ENCODE measurements around the gene TCIRG1.

TCIRG1 gene

DNA sequence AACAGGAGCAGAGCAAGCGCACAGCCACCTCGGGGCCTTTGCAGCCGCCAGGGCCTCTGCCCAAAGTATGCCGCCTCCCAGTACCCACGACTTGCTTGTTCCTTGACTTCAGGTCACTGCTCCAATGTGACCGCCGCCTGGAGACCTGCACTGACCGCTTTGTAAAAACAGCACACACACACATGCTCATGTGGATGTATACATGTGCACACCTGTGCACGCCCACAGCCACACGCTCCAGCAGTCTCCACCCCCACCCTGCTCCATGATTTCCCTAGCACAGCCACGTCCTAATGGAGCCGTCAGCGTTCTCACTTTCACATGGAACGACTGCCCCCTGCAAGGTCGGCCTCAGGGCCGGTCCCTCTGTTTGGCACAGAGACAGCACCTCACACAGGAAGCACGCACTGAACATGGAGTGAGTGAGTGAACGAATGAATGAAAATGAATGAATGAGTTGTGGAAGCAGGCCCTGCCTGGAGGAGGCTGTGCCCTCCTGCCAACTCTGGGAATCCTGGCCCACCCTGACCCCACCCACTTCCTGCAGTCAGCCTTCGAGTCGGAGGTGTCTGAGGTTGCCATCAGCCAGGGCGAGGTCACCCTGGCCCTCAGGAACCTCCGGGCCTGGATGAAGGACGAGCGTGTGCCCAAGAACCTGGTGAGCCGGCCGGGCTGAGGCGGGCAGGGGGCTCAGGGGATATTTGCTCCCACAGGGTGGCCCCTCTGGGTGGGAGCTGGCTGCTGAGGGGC is 20.7 kb upstream of the TCIRG1 start:
- Histone ChIP-seq H2BK5ac (ENCODE audit: low read depth, low read length, poor library complexity, severe bottlenecking) (no peak overlapping the region), H4K8ac (ENCODE audit: low read length) (peak overlapping the region; percentile 56), H3K4me1 (ENCODE audit: control insufficient read depth, insufficient read depth, low read depth, low read length) (peaks cover 48% of the 10 kb centered on the region), H2BK15ac (ENCODE audit: low read depth, poor library complexity, severe bottlenecking) (peak overlapping the region; percentile 41), H3K18ac (ENCODE audit: low read depth in 1 of 2, low read length in 2 of 2) (no peak overlapping the region), H2BK12ac (ENCODE audit: low read length in 2 of 2) (no peak overlapping the region), H3K4me3 (ENCODE audit: insufficient read depth in 1 of 2, low read depth in 1 of 2, low read length in 2 of 2) (no peak overlapping the region), H2AK5ac (ENCODE audit: low read length, severe bottlenecking) (no peak overlapping the region), H3K27ac (ENCODE audit: low read length, poor library complexity, severe bottlenecking) (no peak overlapping the region), H4K91ac (ENCODE audit: low read length) (peak overlapping the region; percentile 43), H3K36me3 (ENCODE audit: control insufficient read depth in 1 of 2, insufficient read depth in 2 of 2, low read depth in 1 of 2, low read length in 2 of 2) (peaks cover 14 to 23% of the 10 kb centered on the region in 2 experiments), H2BK120ac (ENCODE audit: low read depth, low read length) (no peak overlapping the region), H3K14ac (ENCODE audit: low read length in 2 of 2) (no peak overlapping the region), H3K4ac (ENCODE audit: low read depth in 1 of 2, low read length in 2 of 2) (no peak overlapping the region), H3K4me2 (ENCODE audit: low read length, poor library complexity, severe bottlenecking) (no peak overlapping the region), H3K79me1 (replicated peaks; ENCODE audit: low read length, poor library complexity, severe bottlenecking) (no peaks in the 10 kb centered on the region), H3K9ac (ENCODE audit: low read length) (no peak overlapping the region), H3K27me3 (ENCODE audit: control insufficient read depth in 1 of 2, insufficient read depth in 1 of 2, low read length in 2 of 2) (no peaks in the 10 kb centered on the region), H3K23ac (ENCODE audit: low read length in 2 of 2) (no peak overlapping the region), H2AFZ (ENCODE audit: low read depth, low read length) (no peak overlapping the region), H3K9me3 (ENCODE audit: control insufficient read depth, low read length) (no peaks in the 10 kb centered on the region)
- DNase-seq: no peak
- 92% methylated on average over 27 of the region's 27 CpGs for WGBS

GRCh38 chr11:68018730-68019190 is 20.1 kb upstream of the TCIRG1 start:
- no peak overlapping the region for H3K4me3 ChIP-seq (ENCODE audit: insufficient read depth in 1 of 2, low read depth in 1 of 2, low read length in 2 of 2)
- peaks cover 44% of the 10 kb centered on the region for H3K4me1 ChIP-seq (ENCODE audit: control insufficient read depth, insufficient read depth, low read depth, low read length)
- H2AK5ac ChIP-seq (ENCODE audit: low read length, severe bottlenecking): no peak overlapping the region
- no peak overlapping the region for H3K4me2 ChIP-seq (ENCODE audit: low read length, poor library complexity, severe bottlenecking)
- H3K9ac ChIP-seq (ENCODE audit: low read length): no peak overlapping the region
- no peak for DNase-seq
- no peak overlapping the region for H2BK5ac ChIP-seq (ENCODE audit: low read depth, low read length, poor library complexity, severe bottlenecking)
- H3K4ac ChIP-seq (ENCODE audit: low read depth in 1 of 2, low read length in 2 of 2): no peak overlapping the region
- peak overlapping the region; percentile 54 for H4K91ac ChIP-seq (ENCODE audit: low read length)
- no peak overlapping the region for H3K27ac ChIP-seq (ENCODE audit: low read length, poor library complexity, severe bottlenecking)
- H3K9me3 ChIP-seq (ENCODE audit: control insufficient read depth, low read length): no peaks in the 10 kb centered on the region
- H3K36me3 ChIP-seq (ENCODE audit: control insufficient read depth in 1 of 2, insufficient read depth in 2 of 2, low read depth in 1 of 2, low read length in 2 of 2): peaks cover 14 to 23% of the 10 kb centered on the region in 2 experiments
- H3K14ac ChIP-seq (ENCODE audit: low read length in 2 of 2): no peak overlapping the region
- no peak overlapping the region for H2AFZ ChIP-seq (ENCODE audit: low read depth, low read length)
- no peaks in the 10 kb centered on the region for H3K79me1 ChIP-seq (replicated peaks; ENCODE audit: low read length, poor library complexity, severe bottlenecking)
- no peaks in the 10 kb centered on the region for H3K27me3 ChIP-seq (ENCODE audit: control insufficient read depth in 1 of 2, insufficient read depth in 1 of 2, low read length in 2 of 2)
- 94% methylated on average over 18 of the region's 18 CpGs for whole genome bisulfite sequencing
- no peak overlapping the region for H4K8ac ChIP-seq (ENCODE audit: low read length)
- no peak overlapping the region for H2BK15ac ChIP-seq (ENCODE audit: low read depth, poor library complexity, severe bottlenecking)
- no peak overlapping the region for H3K18ac ChIP-seq (ENCODE audit: low read depth in 1 of 2, low read length in 2 of 2)
- no peak overlapping the region for H2BK120ac ChIP-seq (ENCODE audit: low read depth, low read length)
- H3K23ac ChIP-seq (ENCODE audit: low read length in 2 of 2): no peak overlapping the region
- H2BK12ac ChIP-seq (ENCODE audit: low read length in 2 of 2): no peak overlapping the region

GRCh38 chr11:68019486-68019885 is 19.3 kb upstream of the TCIRG1 start:
- DNase-seq: no peak
- no peak overlapping the region for H3K4me3 ChIP-seq (ENCODE audit: insufficient read depth in 1 of 2, low read depth in 1 of 2, low read length in 2 of 2)
- no peak overlapping the region for H3K14ac ChIP-seq (ENCODE audit: low read length in 2 of 2)
- no peak overlapping the region for H3K4ac ChIP-seq (ENCODE audit: low read depth in 1 of 2, low read length in 2 of 2)
- H2BK5ac ChIP-seq (ENCODE audit: low read depth, low read length, poor library complexity, severe bottlenecking): no peak overlapping the region
- H3K23ac ChIP-seq (ENCODE audit: low read length in 2 of 2): no peak overlapping the region
- no peak overlapping the region for H2BK120ac ChIP-seq (ENCODE audit: low read depth, low read length)
- no peaks in the 10 kb centered on the region for H3K79me1 ChIP-seq (replicated peaks; ENCODE audit: low read length, poor library complexity, severe bottlenecking)
- no peak overlapping the region for H3K27ac ChIP-seq (ENCODE audit: low read length, poor library complexity, severe bottlenecking)
- H4K8ac ChIP-seq (ENCODE audit: low read length): no peak overlapping the region
- no peak overlapping the region for H3K9ac ChIP-seq (ENCODE audit: low read length)
- H2BK12ac ChIP-seq (ENCODE audit: low read length in 2 of 2): peak overlapping the region in 1 of 2 experiments; percentile 8
- no peak overlapping the region for H2AFZ ChIP-seq (ENCODE audit: low read depth, low read length)
- no peak overlapping the region for H4K91ac ChIP-seq (ENCODE audit: low read length)
- H3K4me1 ChIP-seq (ENCODE audit: control insufficient read depth, insufficient read depth, low read depth, low read length): peaks cover 37% of the 10 kb centered on the region
- H3K36me3 ChIP-seq (ENCODE audit: control insufficient read depth in 1 of 2, insufficient read depth in 2 of 2, low read depth in 1 of 2, low read length in 2 of 2): peaks cover 20 to 23% of the 10 kb centered on the region in 2 experiments
- 96% methylated on average over 12 of the region's 12 CpGs for WGBS
- H3K4me2 ChIP-seq (ENCODE audit: low read length, poor library complexity, severe bottlenecking): no peak overlapping the region
- H2AK5ac ChIP-seq (ENCODE audit: low read length, severe bottlenecking): no peak overlapping the region
- no peaks in the 10 kb centered on the region for H3K27me3 ChIP-seq (ENCODE audit: control insufficient read depth in 1 of 2, insufficient read depth in 1 of 2, low read length in 2 of 2)
- no peak overlapping the region for H3K18ac ChIP-seq (ENCODE audit: low read depth in 1 of 2, low read length in 2 of 2)
- no peak overlapping the region for H2BK15ac ChIP-seq (ENCODE audit: low read depth, poor library complexity, severe bottlenecking)
- H3K9me3 ChIP-seq (ENCODE audit: control insufficient read depth, low read length): no peaks in the 10 kb centered on the region

GRCh38 chr11:68020575-68020974 is 18.2 kb upstream of the TCIRG1 start:
- H3K14ac ChIP-seq (ENCODE audit: low read length in 2 of 2): peak overlapping the region in 1 of 2 experiments; percentile 81
- peak overlapping the region in 1 of 2 experiments; percentile 19 for H3K4ac ChIP-seq (ENCODE audit: low read depth in 1 of 2, low read length in 2 of 2)
- 43% methylated on average over 11 of the region's 11 CpGs for WGBS
- H2BK12ac ChIP-seq (ENCODE audit: low read length in 2 of 2): peak overlapping the region in 1 of 2 experiments; percentile 12
- peak overlapping the region; percentile 7 for H2AFZ ChIP-seq (ENCODE audit: low read depth, low read length)
- no peaks in the 10 kb centered on the region for H3K27me3 ChIP-seq (ENCODE audit: control insufficient read depth in 1 of 2, insufficient read depth in 1 of 2, low read length in 2 of 2)
- no peak overlapping the region for H3K4me2 ChIP-seq (ENCODE audit: low read length, poor library complexity, severe bottlenecking)
- H3K23ac ChIP-seq (ENCODE audit: low read length in 2 of 2): no peak overlapping the region
- H3K9ac ChIP-seq (ENCODE audit: low read length): no peak overlapping the region
- peak overlapping the region; percentile 81 for H2AK5ac ChIP-seq (ENCODE audit: low read length, severe bottlenecking)
- H3K18ac ChIP-seq (ENCODE audit: low read depth in 1 of 2, low read length in 2 of 2): peak overlapping the region in 1 of 2 experiments; percentile 42
- H2BK5ac ChIP-seq (ENCODE audit: low read depth, low read length, poor library complexity, severe bottlenecking): no peak overlapping the region
- H2BK15ac ChIP-seq (ENCODE audit: low read depth, poor library complexity, severe bottlenecking): no peak overlapping the region
- H3K27ac ChIP-seq (ENCODE audit: low read length, poor library complexity, severe bottlenecking): no peak overlapping the region
- H3K36me3 ChIP-seq (ENCODE audit: control insufficient read depth in 1 of 2, insufficient read depth in 2 of 2, low read depth in 1 of 2, low read length in 2 of 2): peaks cover 20 to 30% of the 10 kb centered on the region in 2 experiments
- peak overlapping the region in 1 of 2 experiments; percentile 20 for H3K4me3 ChIP-seq (ENCODE audit: insufficient read depth in 1 of 2, low read depth in 1 of 2, low read length in 2 of 2)
- no peaks in the 10 kb centered on the region for H3K9me3 ChIP-seq (ENCODE audit: control insufficient read depth, low read length)
- peaks cover 29% of the 10 kb centered on the region for H3K4me1 ChIP-seq (ENCODE audit: control insufficient read depth, insufficient read depth, low read depth, low read length)
- H3K79me1 ChIP-seq (replicated peaks; ENCODE audit: low read length, poor library complexity, severe bottlenecking): no peaks in the 10 kb centered on the region
- peak overlapping the region; percentile 19 for H4K8ac ChIP-seq (ENCODE audit: low read length)
- H4K91ac ChIP-seq (ENCODE audit: low read length): peak overlapping the region; percentile 43
- DNase-seq: peak; percentile 56
- peak overlapping the region; percentile 22 for H2BK120ac ChIP-seq (ENCODE audit: low read depth, low read length)

Measured in mesenchymal stem cell (in vitro differentiated cells and primary cell).